Subcutaneous abdominal adipose tissue (tissue), 5 donors: ENCODE data around the gene MAPK8IP2.
"Not testable (repeated sequence)": the region's sequence is repeated elsewhere in the genome, so short reads cannot be mapped to it uniquely, and the experiment has no call there.

Experiments used
- H3K27ac ChIP-seq: one replicate; pipeline ENCODE4 v1.7.0; 2013; ENCODE audit warnings: low read depth, mild to moderate bottlenecking, inconsistent platforms, low read length, moderate library complexity
- H3K27me3 ChIP-seq, 5 donors: one replicate each; pipeline ENCODE4 v1.7.0; 2013; ENCODE audit warnings: low read length in 5 of 5, inconsistent platforms in 1 of 5; ENCODE audit not compliant: control insufficient read depth in 5 of 5, insufficient read depth in 4 of 5
- H3K36me3 ChIP-seq, 5 donors: one replicate each; pipeline ENCODE4 v1.7.0; 2013; ENCODE audit warnings: low read length in 5 of 5; ENCODE audit not compliant: control insufficient read depth in 5 of 5, insufficient read depth in 5 of 5
- H3K4me1 ChIP-seq, 5 donors: one replicate each; pipeline ENCODE4 v1.7.0; 2013; ENCODE audit warnings: low read length in 5 of 5, mild to moderate bottlenecking in 3 of 5, moderate library complexity in 1 of 5; ENCODE audit not compliant: control insufficient read depth in 5 of 5, insufficient read depth in 5 of 5
- H3K4me3 ChIP-seq, 5 donors: one replicate each; pipeline ENCODE4 v1.7.0; 2013; ENCODE audit warnings: low read length in 5 of 5, low read depth in 1 of 5
- H3K9ac ChIP-seq, 5 donors: one replicate each; pipeline ENCODE4 v1.7.0; 2013; ENCODE audit warnings: low read length in 5 of 5, mild to moderate bottlenecking in 4 of 5, moderate library complexity in 3 of 5
- H3K9me3 ChIP-seq, 5 donors: one replicate each; pipeline ENCODE4 v1.7.0; 2013; ENCODE audit warnings: low read length in 5 of 5; ENCODE audit not compliant: control insufficient read depth in 5 of 5
- donor health status: healthy.
- donor health status: healthy.
- donor health status: healthy.
- donor health status: healthy.
- donor health status: healthy.

The MAPK8IP2 gene

GRCh38 chr22:50605613-50606074, 5.1 kb downstream of the MAPK8IP2 start:
- H3K9ac ChIP-seq = no peak overlapping the region
- H3K4me1 ChIP-seq = peaks cover 0 to 10% (median 4%) of the 10 kb centered on the region in 5 donors
- H3K4me3 ChIP-seq = no peak overlapping the region
- H3K36me3 ChIP-seq = no peaks in the 10 kb centered on the region
- H3K27ac ChIP-seq = no peak overlapping the region
- H3K9me3 ChIP-seq = no peaks in the 10 kb centered on the region
- H3K27me3 ChIP-seq = peaks cover 31 to 64% (median 60%) of the 10 kb centered on the region in 5 donors

- peaks cover 0 to 6% (median 0%) of the 10 kb centered on the region in 5 donors for H3K4me1 ChIP-seq
- peaks cover 31 to 62% (median 60%) of the 10 kb centered on the region in 5 donors for H3K27me3 ChIP-seq
- no peak overlapping the region for H3K9ac ChIP-seq
- H3K4me3 ChIP-seq = no peak overlapping the region
- H3K36me3 ChIP-seq = no peaks in the 10 kb centered on the region
- H3K27ac ChIP-seq = no peak overlapping the region
- no peaks in the 10 kb centered on the region for H3K9me3 ChIP-seq
These were observed 5.8 kb downstream of the MAPK8IP2 start for GRCh38 chr22:50606165-50606945.

- peaks cover 0 to 5% (median 0%) of the 10 kb centered on the region in 5 donors for H3K4me1 ChIP-seq
- no peak overlapping the region for H3K27ac ChIP-seq
- H3K9ac ChIP-seq = no peak overlapping the region
- H3K9me3 ChIP-seq = no peaks in the 10 kb centered on the region
- H3K4me3 ChIP-seq = no peak overlapping the region
- no peaks in the 10 kb centered on the region for H3K36me3 ChIP-seq
- H3K27me3 ChIP-seq = peaks cover 31 to 59% (median 56%) of the 10 kb centered on the region in 5 donors
These were observed 6.5 kb downstream of the MAPK8IP2 start for GRCh38 chr22:50606946-50607658.

- H3K4me3 ChIP-seq = no peak overlapping the region
- peaks cover 27 to 58% (median 50%) of the 10 kb centered on the region in 5 donors for H3K27me3 ChIP-seq
- H3K9ac ChIP-seq = no peak overlapping the region
- no peak overlapping the region for H3K27ac ChIP-seq
- H3K4me1 ChIP-seq = peaks cover 0 to 4% (median 0%) of the 10 kb centered on the region in 5 donors
- H3K36me3 ChIP-seq = no peaks in the 10 kb centered on the region
- no peaks in the 10 kb centered on the region for H3K9me3 ChIP-seq
These were observed 7.0 kb downstream of the MAPK8IP2 start for GRCh38 chr22:50607659-50608020.

- peaks cover 26 to 52% (median 44%) of the 10 kb centered on the region in 5 donors for H3K27me3 ChIP-seq
- H3K9ac ChIP-seq, H3K36me3 ChIP-seq, H3K4me3 ChIP-seq, H3K9me3 ChIP-seq, H3K27ac ChIP-seq, H3K4me1 ChIP-seq: not testable (repeated sequence)
These were observed 7.7 kb downstream of the MAPK8IP2 start for GRCh38 chr22:50608058-50608840.

GRCh38 chr22:50608996-50609395, 8.4 kb downstream of the MAPK8IP2 start:
- Histone ChIP-seq H3K36me3 (no peaks in the 10 kb centered on the region), H3K27ac (no peak overlapping the region), H3K9me3 (no peaks in the 10 kb centered on the region), H3K9ac (no peak overlapping the region), H3K4me1 (peaks cover 0 to 13% (median 0%) of the 10 kb centered on the region in 5 donors), H3K27me3 (peaks cover 19 to 44% (median 37%) of the 10 kb centered on the region in 5 donors), H3K4me3 (no peak overlapping the region)

- no peaks in the 10 kb centered on the region for H3K36me3 ChIP-seq
- H3K4me1 ChIP-seq = peaks cover 0 to 13% (median 0%) of the 10 kb centered on the region in 5 donors
These were observed 9.0 kb downstream of the MAPK8IP2 start for GRCh38 chr22:50609599-50609998.

GRCh38 chr22:50610041-50610451, 9.5 kb downstream of the MAPK8IP2 start:
- Histone ChIP-seq H3K27me3 (peaks cover 13 to 38% (median 30%) of the 10 kb centered on the region in 5 donors), H3K27ac (no peak overlapping the region), H3K36me3 (no peaks in the 10 kb centered on the region), H3K4me1 (peaks cover 0 to 13% (median 0%) of the 10 kb centered on the region in 5 donors), H3K4me3 (no peak overlapping the region), H3K9me3 (no peaks in the 10 kb centered on the region), H3K9ac (no peak overlapping the region)

More at GRCh38 chr22:50609599-50609998, 9.0 kb downstream of the MAPK8IP2 start:
- no peak overlapping the region for H3K4me3 ChIP-seq
- H3K27ac ChIP-seq = no peak overlapping the region
- H3K9me3 ChIP-seq = no peaks in the 10 kb centered on the region
- H3K9ac ChIP-seq = no peak overlapping the region
- H3K27me3 ChIP-seq = peaks cover 17 to 42% (median 34%) of the 10 kb centered on the region in 5 donors

- Histone ChIP-seq H3K9me3 (no peaks in the 10 kb centered on the region), H3K27ac (no peak overlapping the region), H3K36me3 (no peaks in the 10 kb centered on the region), H3K4me1 (peaks cover 0 to 13% (median 0%) of the 10 kb centered on the region in 5 donors), H3K27me3 (peaks cover 7 to 32% (median 24%) of the 10 kb centered on the region in 5 donors), H3K9ac (no peak overlapping the region), H3K4me3 (no peak overlapping the region)
These were observed 10.0 kb downstream of the MAPK8IP2 start for GRCh38 chr22:50610581-50610980.
